GM15510 (cell line): Measurements from ENCODE around the gene LRRC3B.

Experiments
- POLR2A ChIP-seq: IDR thresholded peaks from 3 replicates; pipeline ENCODE4 v1.6.1; 2011; ENCODE audit warnings: borderline replicate concordance; ENCODE audit not compliant: insufficient read length; ENCODE audit errors: extremely low read depth

The LRRC3B gene

GRCh38 chr3:26624209-26624765, 1.7 kb downstream of the LRRC3B start:
- TF ChIP-seq POLR2A, result no peak

GRCh38 chr3:26625187-26625586, 2.6 kb downstream of the LRRC3B start:
- no peak for TF ChIP-seq POLR2A

- TF ChIP-seq POLR2A, result no peak
These were observed 4.5 kb downstream of the LRRC3B start for GRCh38 chr3:26627080-26627479.

- TF ChIP-seq POLR2A, result no peak
These were observed 6.3 kb downstream of the LRRC3B start for GRCh38 chr3:26628915-26629314.

- TF ChIP-seq POLR2A, result no peak
These were observed 8.3 kb downstream of the LRRC3B start for GRCh38 chr3:26630669-26631389.

GRCh38 chr3:26631390-26631738, 8.8 kb downstream of the LRRC3B start:
- no peak for TF ChIP-seq POLR2A

- no peak for TF ChIP-seq POLR2A
These were observed 12.0 kb downstream of the LRRC3B start for GRCh38 chr3:26634601-26635000.

- TF ChIP-seq POLR2A, result no peak
These were observed 13.6 kb downstream of the LRRC3B start for GRCh38 chr3:26636096-26636727.

- no peak for TF ChIP-seq POLR2A
These were observed 15.1 kb downstream of the LRRC3B start for GRCh38 chr3:26637698-26638097.

- no peak for TF ChIP-seq POLR2A
These were observed 15.5 kb downstream of the LRRC3B start for GRCh38 chr3:26638113-26638512.

GRCh38 chr3:26639339-26639738, 16.8 kb downstream of the LRRC3B start:
- TF ChIP-seq POLR2A, result no peak

GRCh38 chr3:26647078-26647477, 24.5 kb downstream of the LRRC3B start:
- no peak for TF ChIP-seq POLR2A

GRCh38 chr3:26648461-26648860, 25.9 kb downstream of the LRRC3B start:
- TF ChIP-seq POLR2A, result no peak

GRCh38 chr3:26652164-26652563, 29.6 kb downstream of the LRRC3B start:
- TF ChIP-seq POLR2A, result no peak

- no peak for TF ChIP-seq POLR2A
These were observed 31.3 kb downstream of the LRRC3B start for GRCh38 chr3:26653811-26654425.

- TF ChIP-seq POLR2A, result no peak
These were observed 32.7 kb downstream of the LRRC3B start for GRCh38 chr3:26655231-26655630.
